Large intestine (tissue), 3 donors: ENCODE data around the gene DUSP2. TPM values are rescaled to one million over a fixed set of nuclear protein-coding genes. Genes with fewer than 3 reads are reported as not detected.

ENCODE experiments used
- DNase-seq, 2 donors: peaks; one replicate each; pipeline versions ENCODE4 v3.0.0 to v3.0.0-alpha.2; 2013
- H3K27ac ChIP-seq: one replicate; pipeline ENCODE4 v1.5.1; 2013; ENCODE audit warnings: low read length
- H3K27me3 ChIP-seq: 2 replicates; pipeline ENCODE4 v1.6.1; 2013; ENCODE audit warnings: low read length; ENCODE audit not compliant: control insufficient read depth, insufficient read depth
- H3K36me3 ChIP-seq: 2 replicates; pipeline ENCODE4 v1.6.1; 2013; ENCODE audit warnings: low read length; ENCODE audit not compliant: control insufficient read depth, insufficient read depth
- H3K4me1 ChIP-seq: one replicate; pipeline ENCODE4 v1.6.1; 2013; ENCODE audit warnings: low read length; ENCODE audit not compliant: control insufficient read depth, insufficient read depth
- H3K4me3 ChIP-seq: one replicate; pipeline ENCODE4 v1.5.1; 2013; ENCODE audit warnings: low read length
- H3K9me3 ChIP-seq: one replicate; pipeline ENCODE4 v1.6.1; 2013; ENCODE audit warnings: mild to moderate bottlenecking, low read depth, low read length, moderate library complexity; ENCODE audit not compliant: control insufficient read depth
- WGBS: methylation state at CpG from one replicate; pipeline ENCODE4 v1.1.5; 2013; ENCODE audit warnings: low lambda C conversion rate; ENCODE audit not compliant: insufficient coverage; 5-methylcytosine and 5-hydroxymethylcytosine counted together
- polyA plus RNA-seq: library from polyadenylated mRNA; unstranded; fragments of 120-200 nt; gene quantifications from one replicate; pipeline ENCODE4 v1.2.1, GENCODE V29; 2013

The DUSP2 gene
- polyA plus RNA-seq, 1 donor: 4.0 TPM

DNA sequence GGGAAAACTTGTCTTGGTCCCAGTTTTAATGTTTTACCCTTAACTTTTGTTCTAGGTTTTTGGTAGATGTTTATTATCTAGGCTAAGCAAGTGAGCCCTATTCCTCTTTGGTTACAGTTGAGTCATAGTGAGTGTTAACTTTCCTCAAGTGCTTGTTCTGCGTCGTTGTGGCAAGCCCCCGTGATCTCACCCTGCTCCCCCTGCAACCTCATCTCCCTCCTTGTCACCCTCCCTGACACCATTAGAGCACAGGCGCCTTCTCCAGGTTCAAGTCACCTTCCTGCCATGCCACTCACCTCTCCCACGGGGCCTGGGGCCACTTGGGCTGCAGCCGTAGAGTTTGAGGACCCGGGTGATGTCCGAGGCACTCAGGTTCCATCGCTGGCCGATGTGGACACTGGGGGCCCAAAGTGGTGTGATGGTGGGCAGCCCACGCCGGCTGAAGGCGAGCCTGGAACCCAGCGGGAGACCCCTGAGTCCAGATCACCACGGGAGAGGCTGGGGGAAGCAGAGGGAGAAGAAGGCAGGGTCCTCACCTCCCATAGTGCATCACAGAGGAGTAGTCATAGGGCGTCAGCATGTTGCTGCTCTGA, 15.6 kb downstream of the DUSP2 start:
- WGBS: no CpG with 5 or more reads among the region's 16 CpGs
- H3K4me1 ChIP-seq: no peaks in the 10 kb centered on the region

DNA sequence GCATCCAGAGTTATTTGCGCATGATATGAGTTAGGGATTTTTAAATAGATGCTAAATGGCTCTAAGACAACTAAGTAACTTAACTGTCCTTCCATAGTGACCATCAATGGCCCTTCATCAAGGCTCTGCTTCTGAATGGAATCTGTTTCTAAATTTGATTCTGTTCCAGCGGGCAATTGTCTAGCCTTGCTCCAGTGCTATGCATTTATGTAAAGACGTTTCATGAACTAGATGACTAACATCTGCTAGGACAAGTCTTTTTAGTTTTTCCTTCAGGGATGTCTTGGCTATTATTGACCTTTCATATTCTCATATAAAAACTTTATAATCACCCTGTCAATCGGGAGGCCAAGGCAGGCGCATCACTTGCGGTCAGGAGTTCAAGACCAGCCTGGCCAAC, 16.8 kb downstream of the DUSP2 start:
- H3K4me3 ChIP-seq: no peak overlapping the region
- H3K9me3 ChIP-seq: no peaks in the 10 kb centered on the region
- no peaks in the 10 kb centered on the region for H3K36me3 ChIP-seq
- WGBS: no CpG with 5 or more reads among the region's 6 CpGs
- no peaks in the 10 kb centered on the region for H3K27me3 ChIP-seq
- no peak overlapping the region for H3K27ac ChIP-seq
- no peaks in the 10 kb centered on the region for H3K4me1 ChIP-seq
- DNase-seq: no peak

More for the DNA sequence above, 15.6 kb downstream of the DUSP2 start:
- H3K4me3 ChIP-seq: no peak overlapping the region
- no peaks in the 10 kb centered on the region for H3K36me3 ChIP-seq
- no peak overlapping the region for H3K27ac ChIP-seq
- no peaks in the 10 kb centered on the region for H3K27me3 ChIP-seq
- H3K9me3 ChIP-seq: no peaks in the 10 kb centered on the region
- DNase-seq: no peak

DNA sequence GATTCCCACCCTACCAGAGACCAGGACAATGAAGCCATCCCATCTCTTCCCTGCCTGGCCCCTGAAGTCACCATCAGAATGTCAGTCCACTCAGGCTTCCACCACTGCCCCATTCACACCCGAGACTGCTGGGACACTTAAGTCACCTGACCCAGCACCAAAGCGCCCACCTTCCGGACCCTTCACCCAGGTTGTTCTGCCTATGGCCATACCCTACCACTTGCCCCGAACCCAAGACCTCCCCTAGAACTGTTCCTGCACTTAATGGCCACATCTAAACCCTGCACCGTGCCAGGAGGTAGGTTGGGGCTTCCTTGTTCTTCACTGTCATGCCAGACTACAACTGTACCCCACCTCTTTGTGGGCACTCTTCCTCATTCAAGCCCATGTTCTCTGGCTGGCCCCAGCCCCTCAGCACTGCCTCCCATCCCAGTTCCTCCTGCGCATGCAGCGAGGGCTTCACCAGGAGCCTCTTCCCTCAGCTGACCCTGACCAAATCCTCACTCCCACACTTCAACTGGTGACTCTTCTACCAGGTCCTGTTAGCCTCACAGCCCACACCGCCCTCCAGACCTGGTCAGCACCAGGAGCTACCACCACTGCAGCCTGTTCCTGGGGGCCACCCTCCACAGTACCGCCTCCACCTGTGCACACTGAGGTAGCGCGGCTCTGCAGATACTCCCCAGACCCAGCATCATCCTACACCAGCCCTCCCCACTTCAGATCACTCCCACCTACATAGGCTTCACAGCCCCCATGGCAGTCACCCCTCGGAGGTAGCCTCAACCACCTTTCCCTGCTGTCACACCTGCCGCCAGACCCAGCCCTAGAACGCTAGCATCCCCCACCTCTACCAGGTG, 20.6 kb downstream of the DUSP2 start:
- DNase-seq: no peak
- WGBS: 100% methylated on average over 2 of the region's 14 CpGs
- H3K36me3 ChIP-seq: no peaks in the 10 kb centered on the region
- H3K27ac ChIP-seq: no peak overlapping the region
- no peak overlapping the region for H3K4me3 ChIP-seq
- H3K9me3 ChIP-seq: no peaks in the 10 kb centered on the region
- peaks cover 16% of the 10 kb centered on the region for H3K27me3 ChIP-seq
- peaks cover 8% of the 10 kb centered on the region for H3K4me1 ChIP-seq

DNA sequence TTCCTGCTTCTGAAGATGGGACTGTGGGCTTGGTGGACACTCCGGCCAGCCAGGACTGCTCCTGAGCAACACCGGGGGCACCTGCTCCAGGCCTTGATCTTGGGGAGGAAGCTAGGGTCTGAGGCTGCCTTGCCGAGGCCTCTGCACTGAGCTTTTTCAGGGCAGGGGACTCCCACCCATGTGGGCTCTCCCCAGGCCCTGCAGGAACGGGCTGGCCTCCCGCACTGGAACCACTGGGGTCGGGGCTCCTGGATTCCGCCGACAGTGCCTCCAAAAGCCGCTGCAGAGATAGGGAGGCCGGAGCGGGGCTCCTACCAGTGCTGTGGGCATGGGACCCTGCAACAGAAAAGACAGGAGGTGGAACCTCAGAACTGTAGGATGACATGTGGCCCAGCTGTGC, 21.3 kb downstream of the DUSP2 start:
- no CpG with 5 or more reads among the region's 11 CpGs for WGBS
- DNase-seq: no peak
- Histone ChIP-seq H3K4me1 (peaks cover 8% of the 10 kb centered on the region), H3K27ac (no peak overlapping the region), H3K4me3 (no peak overlapping the region), H3K9me3 (no peaks in the 10 kb centered on the region), H3K36me3 (no peaks in the 10 kb centered on the region), H3K27me3 (peaks cover 22% of the 10 kb centered on the region)

DNA sequence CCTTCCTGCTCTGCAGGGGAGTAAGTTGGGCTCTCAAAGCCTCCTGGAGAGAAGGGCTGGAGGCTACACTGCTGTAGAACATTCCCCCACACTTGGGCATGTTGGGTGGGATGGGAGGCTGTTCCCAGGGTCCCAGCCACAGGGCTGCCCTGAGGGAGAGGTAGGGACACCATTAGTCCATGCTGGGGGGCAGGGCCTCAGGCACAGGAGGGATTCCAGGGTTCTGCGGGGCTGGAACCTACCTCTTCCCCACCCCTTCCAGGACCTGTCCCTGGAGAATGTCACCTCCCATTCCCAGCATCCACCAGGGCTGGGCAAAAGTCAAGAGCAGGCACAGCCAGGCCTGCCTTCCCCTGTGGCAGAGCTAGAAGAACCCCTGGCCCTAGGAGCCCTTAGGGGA, 21.9 kb downstream of the DUSP2 start:
- H3K27me3 ChIP-seq: peaks cover 29% of the 10 kb centered on the region
- H3K4me3 ChIP-seq: no peak overlapping the region
- no CpG with 5 or more reads among the region's 1 CpG for WGBS
- peaks cover 8% of the 10 kb centered on the region for H3K4me1 ChIP-seq
- H3K36me3 ChIP-seq: no peaks in the 10 kb centered on the region
- DNase-seq: peak in 1 of 2 donors; percentile 38
- no peak overlapping the region for H3K27ac ChIP-seq
- H3K9me3 ChIP-seq: no peaks in the 10 kb centered on the region

DNA sequence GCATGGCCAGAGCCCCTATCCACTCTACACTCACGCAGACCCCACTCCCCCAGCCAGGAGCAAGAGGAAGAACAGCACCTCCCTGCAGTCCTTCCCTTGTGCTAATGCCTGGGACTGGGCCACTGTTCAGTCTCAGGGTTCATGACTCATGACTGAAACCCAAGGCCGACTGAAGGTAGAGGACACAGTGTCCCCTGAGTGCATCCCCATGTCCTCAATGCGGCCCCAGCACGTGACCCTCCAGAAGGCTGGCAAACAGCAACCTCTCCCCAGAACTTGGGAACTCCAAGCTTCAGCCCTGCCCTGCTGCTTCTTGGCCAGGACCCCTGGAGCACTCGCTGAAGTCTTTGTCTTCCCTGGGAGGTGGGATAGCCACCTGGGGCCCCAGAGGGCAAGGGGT, 22.8 kb downstream of the DUSP2 start:
- no peak overlapping the region for H3K27ac ChIP-seq
- H3K27me3 ChIP-seq: peaks cover 38% of the 10 kb centered on the region
- H3K4me3 ChIP-seq: no peak overlapping the region
- no CpG with 5 or more reads among the region's 5 CpGs for WGBS
- no peaks in the 10 kb centered on the region for H3K9me3 ChIP-seq
- no peak for DNase-seq
- peaks cover 13% of the 10 kb centered on the region for H3K4me1 ChIP-seq
- no peaks in the 10 kb centered on the region for H3K36me3 ChIP-seq

DNA sequence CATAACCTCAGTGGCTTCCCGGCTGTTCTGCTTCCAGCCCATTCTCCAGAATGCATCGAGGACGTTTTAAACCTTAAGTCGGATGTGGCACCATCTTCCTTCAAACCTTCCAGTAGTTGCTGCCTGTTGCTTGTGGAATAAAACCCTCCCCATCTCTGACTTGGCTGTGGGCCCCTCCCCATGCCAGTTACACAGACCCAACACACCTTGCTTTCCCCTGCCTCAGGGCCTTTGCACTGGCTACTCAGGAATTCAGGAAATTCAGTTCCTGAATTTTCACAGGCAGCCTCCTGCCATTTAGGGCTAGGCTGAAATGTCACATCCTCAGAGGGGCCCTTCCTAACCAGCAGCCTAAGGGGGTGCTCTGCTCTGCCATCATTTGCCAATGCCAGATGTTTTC, 23.8 kb downstream of the DUSP2 start:
- H3K4me1 ChIP-seq: peaks cover 17% of the 10 kb centered on the region
- H3K27me3 ChIP-seq: peaks cover 42% of the 10 kb centered on the region
- H3K36me3 ChIP-seq: no peaks in the 10 kb centered on the region
- no peak for DNase-seq
- no peaks in the 10 kb centered on the region for H3K9me3 ChIP-seq
- H3K27ac ChIP-seq: no peak overlapping the region
- H3K4me3 ChIP-seq: no peak overlapping the region
- WGBS: no CpG with 5 or more reads among the region's 4 CpGs

DNA sequence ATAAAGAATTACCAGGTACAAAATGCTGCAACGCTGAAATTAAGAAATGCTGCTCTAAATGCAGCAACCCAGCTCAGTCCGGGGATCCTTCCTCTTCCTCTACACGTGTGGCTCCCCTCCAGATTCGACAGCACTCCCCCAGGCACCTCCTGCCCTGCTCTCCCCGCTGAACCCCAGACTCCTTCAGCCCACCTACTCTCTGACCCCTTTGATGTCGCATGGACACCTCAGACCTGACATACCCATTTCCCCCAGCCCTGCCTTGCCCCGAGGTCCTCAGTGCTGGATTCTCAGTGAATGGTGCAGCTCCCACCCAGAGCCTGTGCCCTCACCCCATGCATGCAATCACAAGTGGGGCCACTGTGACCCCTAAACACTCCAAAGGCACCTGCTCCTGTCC, 24.2 kb downstream of the DUSP2 start:
- Histone ChIP-seq H3K9me3 (peaks cover 2% of the 10 kb centered on the region), H3K27me3 (peaks cover 46% of the 10 kb centered on the region), H3K36me3 (no peaks in the 10 kb centered on the region), H3K27ac (no peak overlapping the region), H3K4me3 (no peak overlapping the region), H3K4me1 (peaks cover 17% of the 10 kb centered on the region)
- DNase-seq: no peak
- no CpG with 5 or more reads among the region's 7 CpGs for WGBS

DNA sequence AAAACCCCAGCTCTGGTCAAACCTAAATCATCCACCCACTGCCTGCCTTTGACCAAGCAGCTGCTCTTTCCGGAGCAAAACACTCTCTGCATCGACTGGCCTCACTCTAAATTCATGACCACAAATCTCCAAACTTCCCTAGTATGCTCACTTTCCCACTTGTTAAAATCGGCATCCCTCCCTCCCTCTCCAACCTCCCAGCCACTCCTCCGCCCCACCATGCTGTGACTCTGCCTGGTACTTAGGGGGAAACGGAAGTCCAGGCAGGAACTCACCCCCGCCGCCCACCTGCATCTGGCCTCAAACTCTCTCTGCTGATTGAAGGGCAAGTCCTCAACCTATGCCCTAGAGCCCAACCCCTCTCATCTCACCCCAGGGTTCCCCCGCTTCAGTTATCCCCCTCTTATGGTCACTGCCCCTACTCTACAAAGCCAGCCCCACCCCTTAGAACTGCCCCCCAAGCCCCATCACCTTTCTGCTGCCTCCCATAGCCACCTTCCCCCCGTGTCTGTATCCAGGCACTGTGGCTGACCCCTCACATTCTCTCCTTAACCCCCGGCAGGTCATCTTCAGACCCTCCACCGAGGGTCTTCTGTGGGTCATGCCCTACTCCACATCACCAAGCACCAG, 25.0 kb downstream of the DUSP2 start:
- H3K36me3 ChIP-seq: no peaks in the 10 kb centered on the region
- peaks cover 10% of the 10 kb centered on the region for H3K9me3 ChIP-seq
- no peak overlapping the region for H3K27ac ChIP-seq
- H3K4me1 ChIP-seq: peaks cover 17% of the 10 kb centered on the region
- WGBS: 32% methylated on average over 3 of the region's 11 CpGs
- H3K4me3 ChIP-seq: no peak overlapping the region
- DNase-seq: no peak
- H3K27me3 ChIP-seq: peaks cover 54% of the 10 kb centered on the region

DNA sequence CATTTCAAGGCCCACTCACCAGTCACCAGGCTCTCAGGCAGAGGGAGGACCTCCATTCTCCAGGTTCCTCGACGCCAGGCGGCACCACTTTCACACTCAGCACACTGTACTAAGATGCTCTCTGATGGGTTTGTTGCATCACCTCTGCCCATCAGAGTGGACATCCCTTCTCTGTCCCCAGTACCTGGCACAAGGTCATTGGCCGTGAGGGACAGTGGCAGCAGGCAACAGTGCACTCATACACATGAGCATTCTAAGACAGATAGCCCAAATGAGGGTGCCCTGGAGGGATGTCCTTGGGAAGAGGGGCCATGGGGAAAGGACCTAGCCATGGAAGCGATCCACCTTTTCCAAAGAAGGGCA, 25.9 kb downstream of the DUSP2 start:
- no peak overlapping the region for H3K27ac ChIP-seq
- no CpG with 5 or more reads among the region's 5 CpGs for WGBS
- H3K36me3 ChIP-seq: no peaks in the 10 kb centered on the region
- peaks cover 59% of the 10 kb centered on the region for H3K27me3 ChIP-seq
- no peak for DNase-seq
- H3K4me3 ChIP-seq: no peak overlapping the region
- H3K9me3 ChIP-seq: peaks cover 16% of the 10 kb centered on the region
- peaks cover 17% of the 10 kb centered on the region for H3K4me1 ChIP-seq
